Renal pelvis (tissue), 3 donors: Measurements from ENCODE around the gene PIGO. TPM values are rescaled to one million over a fixed set of nuclear protein-coding genes. Genes with fewer than 3 reads are reported as not detected.

ENCODE experiments used
- polyA plus RNA-seq, 3 donors: library from polyadenylated mRNA; unstranded; fragments of 120-200 nt; gene quantifications; one replicate each; pipeline ENCODE4 v1.2.1, GENCODE V29; 2013; ENCODE audit not compliant: insufficient read length in 3 of 3

PIGO gene
- polyA plus RNA-seq, 3 donors, result 33.0 to 44.2 (median 44.0) TPM

Other genes with a start within 250 kb of the PIGO start
- gene PHF24, start 138.3 kb downstream of the PIGO start, polyA plus RNA-seq, result under 1 TPM; 0.13 to 0.40 (median 0.13) TPM
- 10 to 100 TPM in 2 of 3 donors, 1 to 10 TPM in 1; 9.9 to 12.0 (median 10.0) TPM for gene DNAJB5, start 106.8 kb downstream of the PIGO start, polyA plus RNA-seq
- 100 to 1,000 TPM; 245 to 269 (median 246) TPM for gene VCP, start 24.0 kb downstream of the PIGO start, polyA plus RNA-seq
- gene FANCG, start 16.6 kb downstream of the PIGO start, polyA plus RNA-seq, result 10 to 100 TPM; 40.8 to 47.8 (median 41.4) TPM
- 100 to 1,000 TPM; 138 to 145 (median 144) TPM for gene STOML2, start 6.5 kb upstream of the PIGO start, polyA plus RNA-seq
- 10 to 100 TPM; 13.8 to 16.0 (median 15.1) TPM for gene ATOSB, start 19.3 kb upstream of the PIGO start, polyA plus RNA-seq
- gene UNC13B, start 65.4 kb upstream of the PIGO start, polyA plus RNA-seq, result 10 to 100 TPM; 26.4 to 30.7 (median 27.7) TPM